GM19372 (cell line): ENCODE data around the gene TDRKH.

ENCODE experiments used
- ATAC-seq: cut with Tn5 transposase; IDR thresholded peaks from one replicate; pipeline ENCODE4 v1.9.1; 2021; ENCODE audit warnings: mild to moderate bottlenecking, low read depth, moderate library complexity; ENCODE audit not compliant: unreplicated experiment

The TDRKH gene

GRCh38 chr1:151823175-151823574 is 32.9 kb upstream of the TDRKH start:
- no peak for ATAC-seq

- ATAC-seq: no peak
Observed at GRCh38 chr1:151822404-151822803, 32.1 kb upstream of the TDRKH start.

- ATAC-seq: no peak
Observed at GRCh38 chr1:151820940-151821339, 30.6 kb upstream of the TDRKH start.

DNA sequence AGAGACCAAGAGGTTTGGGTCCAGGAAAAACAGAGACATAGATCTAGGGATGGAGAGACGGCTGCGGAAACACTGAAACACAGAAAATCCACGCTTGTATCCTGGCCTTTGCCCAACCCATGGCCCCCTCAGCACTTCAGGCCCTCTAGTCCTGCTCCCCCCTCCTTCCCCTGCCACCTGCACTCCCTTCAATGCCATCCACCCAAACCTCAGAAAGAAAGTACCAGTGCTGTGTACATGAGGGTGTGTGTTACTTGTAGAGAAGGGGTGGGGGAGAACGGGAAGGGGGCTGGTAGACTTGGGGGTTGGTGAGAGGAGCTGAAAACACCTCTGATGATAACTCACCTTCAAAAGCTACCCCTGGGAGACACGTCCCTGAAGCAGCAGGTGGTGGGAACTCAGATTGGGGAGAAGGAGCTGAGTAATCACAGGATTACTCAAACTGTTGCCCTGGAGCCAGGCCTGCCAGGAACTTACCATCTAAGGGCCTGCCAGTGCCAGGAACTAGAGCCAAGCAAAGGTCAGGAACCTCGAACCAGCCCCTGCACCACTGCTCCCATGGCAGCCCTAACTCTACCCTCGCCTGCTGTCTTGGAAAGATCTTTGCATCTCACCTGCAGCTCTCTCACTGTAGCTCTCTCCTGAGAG is 29.8 kb upstream of the TDRKH start:
- no peak for ATAC-seq

GRCh38 chr1:151819227-151819835 is 29.0 kb upstream of the TDRKH start:
- ATAC-seq: no peak

GRCh38 chr1:151817353-151817730 is 27.0 kb upstream of the TDRKH start:
- ATAC-seq: no peak

GRCh38 chr1:151816548-151817352 is 26.4 kb upstream of the TDRKH start:
- no peak for ATAC-seq

DNA sequence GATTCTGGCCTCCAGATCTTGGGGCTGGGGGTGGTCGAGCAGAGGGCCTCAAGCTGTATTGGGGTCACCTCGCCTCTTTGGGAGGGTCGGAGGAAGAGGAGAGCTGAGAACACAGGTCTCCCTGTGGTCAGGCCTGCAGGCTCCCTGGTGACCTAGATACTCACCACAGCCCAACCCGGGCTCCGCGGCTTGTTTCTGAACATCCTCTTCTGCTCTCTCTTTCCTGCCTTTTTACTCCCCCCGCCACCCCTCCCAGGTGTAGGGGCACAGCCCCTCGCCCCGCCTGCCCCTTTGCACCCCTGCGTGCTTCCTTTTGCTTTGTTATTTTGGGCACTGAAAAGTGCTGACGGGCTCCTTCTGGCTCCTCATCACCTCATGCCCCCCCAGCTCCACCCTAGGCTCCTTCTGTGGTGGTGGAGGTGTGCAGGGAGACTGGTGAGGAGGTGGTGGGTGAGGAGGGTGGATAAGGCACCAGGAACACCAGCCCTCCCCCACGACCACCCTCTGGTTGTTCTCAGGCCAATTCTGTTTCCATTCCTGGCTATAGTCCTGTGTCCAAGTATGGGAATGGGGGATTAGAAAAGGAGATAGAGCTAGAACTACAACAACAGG is 25.5 kb upstream of the TDRKH start:
- no peak for ATAC-seq

DNA sequence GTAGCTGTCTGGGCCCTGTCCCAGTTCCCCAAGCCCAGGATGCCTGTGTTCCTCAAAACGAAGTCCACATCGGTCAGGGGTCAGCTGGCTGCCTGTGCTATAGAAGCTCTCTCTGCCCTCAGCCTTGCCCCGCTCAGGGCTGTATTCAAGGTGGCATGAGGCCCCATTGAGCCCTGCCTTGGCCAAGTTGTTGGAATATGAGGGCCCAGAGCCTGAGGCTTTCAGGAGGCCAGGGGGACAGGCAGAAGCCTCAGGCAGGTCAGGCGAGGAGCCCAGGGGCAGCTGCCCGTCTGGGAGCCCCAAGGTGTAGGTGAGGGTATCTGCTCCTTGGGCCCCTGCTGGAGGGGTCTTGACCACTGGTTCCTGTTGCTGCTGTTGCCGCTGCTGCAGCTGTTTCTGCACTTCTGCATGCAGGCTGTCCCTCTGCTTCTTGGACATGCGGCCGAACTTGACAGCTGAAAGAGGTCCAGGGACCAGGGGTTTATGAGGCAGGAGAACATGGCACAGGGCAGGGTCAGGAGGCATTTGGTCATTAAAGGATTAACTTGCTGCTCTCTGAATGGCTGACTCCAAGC is 24.8 kb upstream of the TDRKH start:
- no peak for ATAC-seq

GRCh38 chr1:151814426-151814825 is 24.1 kb upstream of the TDRKH start:
- no peak for ATAC-seq

GRCh38 chr1:151813271-151813977 is 23.1 kb upstream of the TDRKH start:
- no peak for ATAC-seq

- ATAC-seq: no peak
Observed at GRCh38 chr1:151811181-151811580, 20.9 kb upstream of the TDRKH start.

- no peak for ATAC-seq
Observed at GRCh38 chr1:151809985-151810556, 19.8 kb upstream of the TDRKH start.

GRCh38 chr1:151809290-151809984 is 19.1 kb upstream of the TDRKH start:
- ATAC-seq: no peak

DNA sequence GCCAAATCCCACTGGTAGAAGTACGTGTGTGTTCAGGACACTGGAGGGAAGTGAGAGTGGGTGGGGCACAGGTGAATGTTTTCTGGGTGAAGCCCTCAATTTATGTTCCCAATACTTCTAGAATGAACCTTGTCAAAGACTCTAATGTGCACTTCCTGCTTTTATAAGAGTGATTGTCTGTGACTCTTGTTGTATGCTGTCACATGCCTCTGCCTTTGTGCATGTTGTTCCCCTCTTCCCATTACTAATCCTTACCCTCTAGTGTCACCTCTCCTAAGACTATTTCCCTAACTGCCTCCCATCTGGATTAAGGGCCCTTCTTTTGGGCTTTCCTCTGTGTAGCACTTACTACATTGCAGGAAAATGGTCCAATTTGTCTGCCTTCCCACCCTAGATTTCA is 17.5 kb upstream of the TDRKH start:
- no peak for ATAC-seq

DNA sequence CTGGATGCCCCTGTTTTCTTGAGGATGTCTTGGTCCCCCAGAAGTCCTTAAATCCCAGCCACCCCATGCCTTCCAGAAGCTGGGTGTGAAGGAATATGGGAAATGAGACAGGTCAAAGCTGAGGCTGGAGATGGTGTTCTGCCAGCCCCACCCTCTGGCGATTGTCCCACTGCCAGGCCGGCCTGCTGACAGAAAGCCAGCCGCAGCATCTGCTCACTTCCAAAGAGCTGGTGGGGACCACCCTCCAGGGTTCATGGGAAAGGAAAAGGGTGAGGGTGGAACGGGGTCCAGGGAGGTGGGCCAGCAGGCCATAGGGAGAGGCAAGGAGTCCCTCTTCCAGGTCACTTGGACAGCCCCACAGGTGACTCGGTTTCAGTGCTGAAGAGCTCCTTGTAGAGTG is 16.8 kb upstream of the TDRKH start:
- ATAC-seq: no peak

DNA sequence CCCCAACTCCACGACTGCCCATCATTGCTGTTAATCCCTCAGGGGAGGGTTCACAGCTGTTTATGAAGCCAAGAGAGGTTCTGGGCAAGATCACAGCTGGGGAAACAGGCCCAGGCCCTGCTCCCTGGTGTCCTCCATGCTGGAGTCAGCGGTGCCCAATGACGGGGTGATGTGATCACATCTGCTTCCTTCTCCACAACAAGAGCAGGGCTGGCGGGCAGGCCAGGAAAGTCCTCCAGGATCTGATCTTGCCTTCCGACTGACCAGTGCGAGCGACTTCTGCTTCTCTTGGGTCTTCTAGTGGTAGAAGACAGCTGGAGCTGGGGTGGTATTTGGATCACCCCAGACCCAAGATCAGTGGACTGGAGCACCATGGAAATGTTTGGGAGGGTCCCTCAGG is 15.9 kb upstream of the TDRKH start:
- ATAC-seq: no peak

DNA sequence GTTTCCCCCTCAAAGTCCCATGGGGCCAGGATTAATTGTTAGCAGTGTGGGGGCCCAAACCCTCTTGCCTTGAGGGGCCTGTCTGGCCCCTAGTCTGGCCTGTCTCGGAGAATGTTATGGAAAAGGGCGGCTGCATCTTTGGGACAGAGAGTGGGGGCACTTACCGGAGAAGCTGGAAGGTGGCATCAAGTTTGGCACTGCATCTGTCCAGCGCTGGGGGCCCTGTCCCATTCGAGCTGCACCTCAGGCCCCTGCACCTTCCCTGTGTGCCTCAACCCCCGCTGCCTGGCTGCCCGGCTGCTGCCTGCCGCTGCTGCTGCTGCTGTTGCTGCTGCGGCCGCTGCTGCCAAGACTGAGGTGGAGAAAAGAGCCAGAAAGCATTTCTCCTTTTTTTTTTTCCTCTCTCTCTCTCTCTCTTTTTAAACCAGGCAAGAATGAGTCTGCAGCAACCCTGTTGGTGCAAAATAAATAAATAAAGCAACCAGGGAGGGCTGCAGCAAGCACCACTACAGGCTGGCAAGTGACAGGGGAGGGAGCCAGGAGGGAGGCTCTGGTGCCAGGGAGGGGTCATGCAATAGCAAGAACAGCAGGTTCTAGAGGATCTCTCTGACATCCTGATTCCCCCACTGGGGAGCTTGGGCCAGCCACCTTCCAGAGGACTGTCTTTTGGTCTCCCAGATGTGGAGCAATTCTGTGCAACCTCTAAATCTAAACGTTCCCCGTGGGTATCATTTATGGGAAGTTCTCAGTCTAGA is 14.9 kb upstream of the TDRKH start, which contains the start of gene LINGO4:
TSS of gene LINGO4 (minus strand) at position 354 of the 755 bp plus-strand sequence. CDS start 2,715 bp downstream, outside the sequence.
- no peak for ATAC-seq

DNA sequence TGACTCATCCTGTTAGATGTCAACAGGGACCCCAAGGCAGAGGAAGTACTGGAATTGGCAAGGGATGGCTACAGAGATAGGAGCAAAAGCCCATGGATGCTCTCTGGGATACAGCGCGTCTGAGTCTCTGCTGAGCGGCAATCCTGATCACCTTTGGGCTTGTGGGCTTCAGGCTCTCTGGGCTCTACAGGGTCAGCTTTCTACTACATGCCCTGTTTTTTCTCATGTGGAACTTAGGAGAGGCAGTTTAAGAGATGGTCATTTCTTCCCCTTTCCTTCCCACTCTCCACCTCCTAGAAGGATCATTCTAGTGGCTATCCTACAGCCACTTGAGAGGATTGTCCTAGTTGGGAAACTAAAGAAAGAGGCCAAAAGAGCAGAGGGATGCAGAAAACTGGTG is 13.6 kb upstream of the TDRKH start:
- no peak for ATAC-seq
